GM21526 (cell line): ENCODE measurements around the gene FGD4.

ENCODE experiments used
- ATAC-seq: cut with Tn5 transposase; IDR thresholded peaks from one replicate; pipeline ENCODE4 v1.9.1; 2021; ENCODE audit warnings: moderate library complexity; ENCODE audit not compliant: unreplicated experiment, low FRiP score

The FGD4 gene

GRCh38 chr12:32454075-32454474 lies 54.7 kb downstream of the FGD4 start:
- no peak for ATAC-seq

- no peak for ATAC-seq
Measured at GRCh38 chr12:32454866-32455265, 55.5 kb downstream of the FGD4 start.

GRCh38 chr12:32455607-32456071 lies 56.3 kb downstream of the FGD4 start:
- ATAC-seq, result no peak

GRCh38 chr12:32457251-32458025 lies 58.1 kb downstream of the FGD4 start:
- no peak for ATAC-seq

- no peak for ATAC-seq
Measured at GRCh38 chr12:32460638-32461037, 61.3 kb downstream of the FGD4 start.

- ATAC-seq, result no peak
Measured at GRCh38 chr12:32462908-32463307, 63.5 kb downstream of the FGD4 start.

GRCh38 chr12:32466187-32466586 lies 66.8 kb downstream of the FGD4 start:
- ATAC-seq, result no peak

GRCh38 chr12:32466986-32467711 lies 67.8 kb downstream of the FGD4 start:
- ATAC-seq, result no peak

- no peak for ATAC-seq
Measured at GRCh38 chr12:32467959-32468863, 68.9 kb downstream of the FGD4 start.

- no peak for ATAC-seq
Measured at GRCh38 chr12:32470936-32471470, 71.6 kb downstream of the FGD4 start.

- no peak for ATAC-seq
Measured at GRCh38 chr12:32471591-32472001, 72.2 kb downstream of the FGD4 start.

- ATAC-seq, result no peak
Measured at GRCh38 chr12:32475724-32476123, 76.4 kb downstream of the FGD4 start.

GRCh38 chr12:32476446-32476845 lies 77.1 kb downstream of the FGD4 start:
- ATAC-seq, result no peak

GRCh38 chr12:32477714-32478113 lies 78.4 kb downstream of the FGD4 start:
- ATAC-seq, result no peak

- no peak for ATAC-seq
Measured at GRCh38 chr12:32478166-32478565, 78.8 kb downstream of the FGD4 start.

- ATAC-seq, result no peak
Measured at GRCh38 chr12:32478858-32479725, 79.7 kb downstream of the FGD4 start.

- peak; percentile 82 for ATAC-seq
Measured at GRCh38 chr12:32482226-32482625, 82.9 kb downstream of the FGD4 start.

- ATAC-seq, result no peak
Measured at GRCh38 chr12:32483499-32483898, 84.1 kb downstream of the FGD4 start.

GRCh38 chr12:32483993-32484392 lies 84.6 kb downstream of the FGD4 start:
- ATAC-seq, result no peak

- ATAC-seq, result no peak
Measured at GRCh38 chr12:32486158-32486557, 86.8 kb downstream of the FGD4 start.
